Fibroblast of the aortic adventitia (primary cell): ENCODE results near the gene TRAPPC4. TPM values are rescaled to one million over a fixed set of nuclear protein-coding genes. Genes with fewer than 3 reads are reported as not detected.
"Not testable (repeated sequence)": the region's sequence is repeated elsewhere in the genome, so short reads cannot be mapped to it uniquely, and the experiment has no call there.

Experiments
- DNase-seq: peaks from one replicate; pipeline ENCODE4 v3.0.0-alpha.2; 2010; ENCODE audit warnings: low read depth
- H3K4me3 ChIP-seq: 2 replicates; pipeline ENCODE4 v1.5.1; 2011; ENCODE audit warnings: low read depth, mild to moderate bottlenecking, control low read depth, low read length, moderate library complexity
- total RNA-seq: library from RNA; depleted of rRNA; stranded (reverse); fragments of >200 nt; gene quantifications from 2 replicates; pipeline ENCODE4 v1.2.3, GENCODE V29; 2012; ENCODE audit warnings: low replicate concordance
- TF ChIP-seq, protein P1 (sequence below): IDR thresholded peaks from 2 replicates; pipeline ENCODE4 v1.5.1; 2011; ENCODE audit warnings: mild to moderate bottlenecking, low read length, control low read depth, inconsistent platforms; ENCODE audit not compliant: insufficient read depth

Gene TRAPPC4
- total RNA-seq, 1 donor: 79.9 TPM

DNA sequence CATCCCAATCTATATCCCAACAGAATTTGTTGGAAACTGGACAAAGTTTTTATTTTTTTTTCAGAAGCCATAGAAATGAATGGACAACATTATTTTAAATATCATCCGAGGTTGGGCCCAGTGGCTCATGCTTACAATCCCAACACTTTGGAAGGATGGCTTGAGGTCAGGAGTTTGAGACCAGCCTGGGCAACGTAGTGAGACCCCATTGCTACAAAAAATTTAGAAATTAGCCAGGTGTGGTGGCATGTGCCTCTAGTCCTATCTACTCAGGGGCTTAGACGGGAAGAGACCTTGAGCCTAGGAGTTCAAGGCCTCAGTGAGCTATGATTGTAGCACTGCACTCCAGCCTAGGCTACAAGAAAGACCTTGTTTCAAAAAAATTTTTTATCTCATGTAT is 16.2 kb downstream of the TRAPPC4 start:
- DNase-seq: no peak
- TF ChIP-seq, protein P1, sequence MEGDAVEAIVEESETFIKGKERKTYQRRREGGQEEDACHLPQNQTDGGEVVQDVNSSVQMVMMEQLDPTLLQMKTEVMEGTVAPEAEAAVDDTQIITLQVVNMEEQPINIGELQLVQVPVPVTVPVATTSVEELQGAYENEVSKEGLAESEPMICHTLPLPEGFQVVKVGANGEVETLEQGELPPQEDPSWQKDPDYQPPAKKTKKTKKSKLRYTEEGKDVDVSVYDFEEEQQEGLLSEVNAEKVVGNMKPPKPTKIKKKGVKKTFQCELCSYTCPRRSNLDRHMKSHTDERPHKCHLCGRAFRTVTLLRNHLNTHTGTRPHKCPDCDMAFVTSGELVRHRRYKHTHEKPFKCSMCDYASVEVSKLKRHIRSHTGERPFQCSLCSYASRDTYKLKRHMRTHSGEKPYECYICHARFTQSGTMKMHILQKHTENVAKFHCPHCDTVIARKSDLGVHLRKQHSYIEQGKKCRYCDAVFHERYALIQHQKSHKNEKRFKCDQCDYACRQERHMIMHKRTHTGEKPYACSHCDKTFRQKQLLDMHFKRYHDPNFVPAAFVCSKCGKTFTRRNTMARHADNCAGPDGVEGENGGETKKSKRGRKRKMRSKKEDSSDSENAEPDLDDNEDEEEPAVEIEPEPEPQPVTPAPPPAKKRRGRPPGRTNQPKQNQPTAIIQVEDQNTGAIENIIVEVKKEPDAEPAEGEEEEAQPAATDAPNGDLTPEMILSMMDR: no peak
- H3K4me3 ChIP-seq: no peak overlapping the region

GRCh38 chr11:119038884-119039283 is 20.3 kb downstream of the TRAPPC4 start:
- no peak for DNase-seq
- no peak overlapping the region for H3K4me3 ChIP-seq
- TF ChIP-seq, protein P1: no peak

- DNase-seq, H3K4me3 ChIP-seq: not testable (repeated sequence)
Measured at GRCh38 chr11:119039471-119039870, 20.9 kb downstream of the TRAPPC4 start.

- H3K4me3 ChIP-seq: no peak overlapping the region
- DNase-seq: no peak
- TF ChIP-seq, protein P1: no peak
Measured at GRCh38 chr11:119041821-119042514, 23.4 kb downstream of the TRAPPC4 start.

DNA sequence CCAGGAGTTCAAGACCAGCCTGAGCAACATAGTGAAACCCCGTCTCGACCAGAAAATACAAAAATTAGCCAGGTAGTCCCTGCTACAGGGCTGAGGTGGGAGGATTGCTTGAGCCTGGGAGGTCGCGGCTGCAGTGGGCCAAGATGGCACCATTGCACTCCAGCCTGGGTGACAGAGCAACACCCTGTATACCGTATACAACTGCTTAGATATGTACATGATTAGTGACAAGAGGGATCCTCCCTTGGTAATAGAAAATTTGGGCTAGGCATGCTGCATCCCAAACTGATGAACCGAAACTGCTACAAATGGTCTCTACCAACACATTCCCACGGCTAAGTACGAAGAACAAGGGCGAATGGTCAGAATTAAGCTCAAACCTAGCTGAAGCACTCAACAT is 24.4 kb downstream of the TRAPPC4 start:
- no peak overlapping the region for H3K4me3 ChIP-seq
- TF ChIP-seq, protein P1: no peak
- DNase-seq: no peak

DNA sequence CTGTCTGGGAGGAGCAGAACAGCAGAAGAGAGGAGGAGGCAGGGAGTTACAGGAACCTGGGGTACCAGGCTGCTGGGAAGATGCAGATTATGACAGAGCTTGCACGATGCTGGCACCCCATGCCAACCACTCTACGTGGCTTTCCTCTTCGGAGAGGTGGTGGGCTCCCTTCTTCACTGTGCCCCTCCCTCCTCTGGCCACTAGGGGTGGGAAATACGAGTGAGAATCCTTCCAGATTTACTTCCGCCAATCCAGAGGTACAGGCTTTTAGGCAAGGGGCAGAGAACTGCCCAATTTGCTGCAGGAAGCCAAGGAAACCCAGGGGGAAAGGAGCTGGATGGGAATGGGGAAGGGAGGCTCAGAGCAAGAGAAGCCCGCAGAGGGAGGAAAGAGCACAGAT is 26.1 kb downstream of the TRAPPC4 start:
- TF ChIP-seq, protein P1: peak; percentile 20

DNA sequence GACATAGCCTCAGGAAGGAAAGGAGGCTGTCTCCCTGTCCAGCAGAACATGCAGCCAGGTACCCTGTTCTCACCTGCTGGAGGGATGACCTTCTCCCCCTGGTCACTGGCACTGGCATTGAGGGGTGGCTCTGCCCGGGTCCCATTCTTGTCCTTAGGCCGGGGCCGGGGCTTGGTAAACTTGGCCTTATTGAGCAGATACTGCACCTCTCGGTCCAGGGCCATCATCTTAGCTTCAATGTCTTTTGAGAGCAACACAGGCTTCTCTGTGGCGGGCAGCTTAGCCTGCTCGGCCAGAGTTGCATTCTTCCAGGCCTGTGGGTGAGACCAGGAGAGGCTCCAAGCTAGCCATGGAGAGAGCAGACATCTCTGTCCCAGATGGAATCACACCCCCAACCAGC is 27.9 kb downstream of the TRAPPC4 start:
- DNase-seq: no peak
- H3K4me3 ChIP-seq: no peak overlapping the region
- TF ChIP-seq, protein P1: no peak

More for the DNA sequence above, 26.1 kb downstream of the TRAPPC4 start:
- DNase-seq: no peak
- H3K4me3 ChIP-seq: no peak overlapping the region
